ENCODE measurements around the gene CCL5.

Gene CCL5

DNA sequence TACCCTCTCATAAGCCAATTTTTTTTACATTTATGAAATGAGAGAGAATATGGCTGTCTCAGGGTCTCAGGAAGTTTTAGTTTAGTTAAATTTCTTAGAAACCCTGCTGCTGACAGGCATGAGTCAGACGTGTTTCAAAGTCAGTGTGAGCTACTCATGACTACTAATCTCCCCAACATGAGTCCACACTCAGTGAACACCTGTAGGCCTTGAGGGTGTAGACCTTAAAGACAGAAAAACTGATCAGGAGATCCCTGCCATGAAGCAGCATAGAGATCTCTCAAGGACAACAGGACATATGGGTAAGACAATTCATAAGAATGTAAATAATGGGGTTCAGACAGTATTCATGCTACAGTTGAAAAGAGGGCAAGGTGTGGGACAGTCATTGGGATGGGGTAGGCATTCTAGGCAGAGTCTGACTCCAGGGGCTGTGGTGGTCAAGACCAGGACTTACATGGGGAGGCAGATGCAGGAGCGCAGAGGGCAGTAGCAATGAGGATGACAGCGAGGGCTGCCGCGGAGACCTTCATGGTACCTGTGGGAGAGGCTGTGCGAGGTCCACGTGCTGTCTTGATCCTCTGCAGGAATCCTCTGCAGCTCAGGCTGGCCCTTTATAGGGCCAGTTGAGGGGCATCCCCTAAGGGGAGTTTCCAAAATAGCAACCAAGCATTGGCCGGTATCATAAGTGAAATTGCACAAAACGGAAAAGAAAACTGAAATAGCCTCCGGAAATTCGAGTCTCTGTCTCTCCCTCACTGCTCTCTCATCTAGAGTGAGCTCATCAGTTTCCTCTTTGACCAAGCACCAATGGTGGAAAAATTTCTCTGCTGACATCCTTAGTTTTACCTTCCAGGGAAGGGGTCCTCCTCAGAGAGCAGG, at the start of gene CCL5:
Gene CCL5 (minus strand): TSS at position 588 of the 882 bp plus-strand sequence.
- no peak for DNase-seq (ENCODE audit: low spot score)

DNA sequence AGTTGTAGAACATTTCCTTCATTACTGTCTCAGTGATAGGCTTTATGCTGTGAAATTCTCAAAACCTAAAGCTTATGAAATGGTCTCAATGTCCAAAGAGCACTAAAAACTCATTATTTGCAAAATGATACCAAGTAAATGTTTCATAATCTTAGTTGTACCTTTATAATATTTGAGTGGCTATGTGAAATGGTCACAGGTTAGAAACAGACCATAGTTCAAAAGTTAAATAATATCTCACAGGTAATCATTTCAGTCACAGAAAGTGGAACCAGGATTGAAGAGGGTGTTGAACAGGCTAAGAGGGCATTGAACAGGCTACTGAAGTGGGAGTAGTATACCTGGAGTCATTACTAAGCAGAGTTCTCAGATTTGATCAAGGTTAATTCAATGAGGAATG, 47.6 kb upstream of the CCL5 start:
- DNase-seq (ENCODE audit: low spot score): no peak

DNA sequence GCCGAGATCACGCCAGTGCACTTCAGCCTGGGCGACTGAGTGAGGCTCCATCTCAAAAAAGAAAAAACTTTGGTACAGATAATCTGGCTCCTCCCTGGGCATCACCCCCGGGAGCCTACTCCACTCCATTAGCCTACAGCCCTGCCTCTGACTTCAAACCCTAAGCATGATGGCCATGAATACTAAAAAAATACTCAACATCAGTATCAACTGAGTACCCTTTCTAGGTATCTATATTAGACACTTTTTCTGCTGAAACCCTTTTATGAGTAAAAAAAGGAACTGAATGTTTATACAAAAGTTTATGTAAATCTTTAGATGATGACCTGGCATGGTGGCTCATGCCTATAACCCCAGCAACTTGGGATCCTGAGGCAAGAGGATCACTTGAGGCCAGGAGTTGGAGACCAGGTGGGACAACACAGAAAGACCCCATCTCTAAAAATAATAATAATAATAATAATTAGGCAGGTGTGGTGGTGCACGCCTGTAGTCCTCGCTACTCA, 43.5 kb upstream of the CCL5 start:
- DNase-seq (ENCODE audit: low spot score): no peak

GRCh38 chr17:35920229-35920628, 40.1 kb upstream of the CCL5 start:
- DNase-seq (ENCODE audit: low spot score): no peak

- DNase-seq (ENCODE audit: low spot score): no peak
Measured at GRCh38 chr17:35918665-35919064, 38.5 kb upstream of the CCL5 start.

- DNase-seq (ENCODE audit: low spot score): no peak
Measured at GRCh38 chr17:35917519-35918213, 37.5 kb upstream of the CCL5 start.

DNA sequence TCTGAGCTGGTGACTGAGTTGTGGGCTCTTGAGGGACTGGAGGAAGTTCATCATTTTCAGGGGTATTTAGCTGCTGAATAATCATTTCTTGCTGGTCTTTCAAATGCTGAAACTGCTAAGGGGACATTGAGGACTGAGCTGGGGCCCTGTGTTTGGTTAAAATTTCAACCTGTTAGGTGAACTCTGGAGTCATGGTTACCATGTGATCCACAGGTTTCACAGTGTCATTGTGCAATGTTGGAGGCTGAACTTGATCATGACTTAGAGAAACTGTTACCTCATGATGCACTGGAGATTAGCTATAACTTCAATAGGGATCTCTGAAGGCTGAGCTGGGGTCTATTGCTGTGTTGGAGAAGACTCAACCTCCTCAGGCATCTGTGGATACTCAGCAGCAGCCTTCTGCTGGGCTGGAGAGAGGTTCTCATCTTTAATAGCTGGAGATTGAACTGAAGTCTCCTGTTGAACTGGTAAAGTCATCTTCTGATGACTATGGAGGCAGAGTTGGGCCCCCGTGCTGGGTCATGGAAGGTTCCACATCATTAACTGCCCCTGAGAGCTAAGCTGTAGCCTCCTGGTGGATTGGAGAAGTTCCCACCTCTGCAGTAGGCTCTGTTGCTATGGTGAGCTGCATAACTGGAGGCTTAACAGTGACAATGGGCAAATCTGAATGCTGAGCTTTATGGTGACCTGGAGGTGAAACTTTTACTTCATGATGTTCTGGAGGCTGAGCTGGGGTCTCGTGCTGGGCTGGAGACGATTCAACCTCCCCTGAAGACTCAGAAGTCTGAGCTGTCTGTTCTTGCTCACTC, 35.2 kb upstream of the CCL5 start:
- no peak for DNase-seq (ENCODE audit: low spot score)

DNA sequence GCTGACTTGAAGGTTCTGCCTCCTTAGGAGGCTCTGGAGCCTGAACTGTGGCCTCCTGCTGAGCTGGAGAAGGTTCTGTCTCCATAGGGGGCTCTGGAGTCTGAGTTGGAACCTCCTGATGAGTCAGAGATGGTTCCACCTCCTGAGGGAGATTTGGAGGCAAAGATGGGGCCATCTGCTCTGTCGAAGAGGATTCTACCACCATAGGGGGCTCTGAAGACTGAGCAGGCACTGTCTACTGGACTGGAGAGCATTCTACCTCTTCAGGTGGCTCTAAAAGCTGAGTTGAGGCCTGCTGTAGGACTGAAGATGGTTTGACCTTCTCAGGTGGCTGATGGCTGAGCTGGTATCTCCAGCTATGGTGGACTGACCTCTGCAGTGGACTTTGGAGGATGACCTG, 34.2 kb upstream of the CCL5 start:
- DNase-seq (ENCODE audit: low spot score): no peak

- no peak for DNase-seq (ENCODE audit: low spot score)
Measured at GRCh38 chr17:35913609-35914008, 33.4 kb upstream of the CCL5 start.

- no peak for DNase-seq (ENCODE audit: low spot score)
Measured at GRCh38 chr17:35912942-35913341, 32.8 kb upstream of the CCL5 start.

- DNase-seq (ENCODE audit: low spot score): no peak
Measured at GRCh38 chr17:35912339-35912912, 32.3 kb upstream of the CCL5 start.

GRCh38 chr17:35909408-35909807, 29.2 kb upstream of the CCL5 start:
- no peak for DNase-seq (ENCODE audit: low spot score)

DNA sequence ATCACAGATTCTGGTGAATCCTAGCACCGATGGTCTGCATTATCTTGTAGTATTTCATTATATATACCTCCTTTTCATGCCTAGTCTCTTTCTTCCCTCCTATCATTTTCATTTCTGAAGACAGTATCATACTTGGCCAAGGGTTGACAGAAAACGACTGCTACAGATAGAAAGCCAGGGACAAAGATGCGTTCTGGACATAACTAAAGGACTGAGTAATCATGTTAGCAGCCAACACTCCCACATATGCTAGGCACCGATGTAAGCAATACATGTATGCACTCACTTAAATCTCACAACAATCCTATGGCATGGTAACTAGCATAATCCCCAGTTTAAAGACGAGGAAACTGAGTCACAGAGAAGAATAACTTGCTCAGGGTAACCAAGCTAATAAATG, 27.5 kb upstream of the CCL5 start:
- no peak for DNase-seq (ENCODE audit: low spot score)

DNA sequence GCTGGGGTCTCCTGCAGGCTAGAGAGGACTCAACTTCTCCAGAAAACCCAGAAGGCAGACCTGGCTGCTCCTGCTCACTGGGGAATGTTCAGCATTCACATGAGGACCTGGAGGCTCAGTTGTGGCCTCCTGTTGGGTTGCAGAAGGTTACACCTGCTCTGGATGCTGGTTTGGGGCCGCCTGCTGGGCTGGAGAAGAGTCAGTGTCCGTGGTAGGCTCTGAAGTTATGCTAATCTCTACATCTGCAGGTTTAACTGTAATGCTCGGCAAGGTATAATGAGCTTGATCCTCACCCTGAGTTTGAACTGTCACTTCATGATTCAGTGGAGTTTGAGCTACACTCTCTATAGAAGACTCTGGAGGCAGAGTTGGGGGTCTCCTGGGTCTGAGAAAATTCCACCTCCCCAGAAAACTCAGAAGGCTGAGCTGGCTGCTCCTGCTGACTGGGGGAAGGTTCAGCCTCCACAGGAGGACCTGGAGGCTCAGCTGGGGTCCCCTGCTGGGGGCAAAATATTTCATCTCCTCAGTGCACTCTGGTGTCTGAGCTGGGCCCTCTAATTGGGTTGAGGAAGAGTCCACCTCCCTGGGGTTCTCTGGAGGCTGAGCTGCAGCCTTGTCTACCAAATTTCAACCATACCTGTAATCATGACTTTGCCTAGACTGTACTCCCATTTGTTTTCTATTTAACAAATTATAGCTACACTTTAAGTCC, 26.9 kb upstream of the CCL5 start:
- no peak for DNase-seq (ENCODE audit: low spot score)

DNA sequence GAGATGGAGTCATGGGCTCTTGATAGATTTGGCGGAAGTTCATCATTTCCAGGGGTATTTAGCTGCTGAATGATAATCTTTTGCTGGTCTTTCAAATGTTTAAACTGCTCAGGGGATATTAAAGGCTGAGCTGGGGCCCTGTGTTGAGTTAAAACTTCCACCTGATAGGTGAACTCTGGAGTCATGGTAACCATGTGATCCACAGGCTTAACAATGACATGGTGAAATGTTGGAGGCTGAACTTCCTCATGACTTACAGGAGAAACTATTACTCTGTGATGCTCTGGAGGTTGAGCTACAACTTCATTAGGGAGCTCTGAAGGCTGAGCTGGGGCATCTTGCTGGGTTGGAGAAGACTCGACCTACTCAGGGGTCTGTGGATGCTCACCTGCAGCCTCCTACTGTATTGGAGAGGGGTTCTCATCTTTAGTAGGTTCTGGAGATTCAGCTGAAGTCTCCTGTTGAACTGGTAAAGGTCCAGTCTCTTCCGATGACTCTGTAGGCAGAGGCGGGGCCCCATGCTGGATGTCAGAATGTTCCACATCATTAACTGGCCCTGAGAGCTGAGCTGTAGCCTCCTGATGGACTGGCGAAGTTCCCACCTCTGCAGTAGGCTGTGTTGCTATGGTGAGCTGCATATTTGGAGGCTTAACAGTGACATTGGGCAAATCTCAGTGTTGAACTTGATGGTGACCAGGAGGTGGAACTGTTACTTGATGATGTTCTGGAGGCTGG, 26.2 kb upstream of the CCL5 start:
- DNase-seq (ENCODE audit: low spot score): peak; percentile 30

GRCh38 chr17:35903451-35903850, 23.3 kb upstream of the CCL5 start:
- DNase-seq (ENCODE audit: low spot score): no peak

GRCh38 chr17:35901631-35902175, 21.5 kb upstream of the CCL5 start:
- no peak for DNase-seq (ENCODE audit: low spot score)

- DNase-seq (ENCODE audit: low spot score): no peak
Measured at GRCh38 chr17:35900708-35901480, 20.7 kb upstream of the CCL5 start.

DNA sequence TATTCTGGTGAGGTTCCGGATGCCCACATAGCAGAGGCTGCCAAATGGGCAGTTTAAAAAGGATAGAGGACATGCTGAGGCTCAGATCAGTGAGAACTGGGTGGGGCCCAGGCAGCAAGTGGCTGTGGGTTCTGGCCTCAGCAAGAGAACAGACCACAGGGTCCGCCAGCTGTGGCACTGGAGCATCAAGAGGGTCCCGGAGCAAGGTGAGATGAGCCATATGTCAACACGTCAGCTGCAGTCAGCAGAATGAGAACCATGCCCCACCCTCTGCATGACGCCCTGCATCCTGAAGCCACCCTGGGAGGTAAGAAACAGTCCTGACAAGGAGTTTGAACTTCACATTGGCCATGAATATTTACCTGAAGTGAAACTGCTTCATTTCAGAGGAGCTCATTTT, 20.1 kb upstream of the CCL5 start:
- DNase-seq (ENCODE audit: low spot score): no peak
